GM21526 (cell line): Measurements from ENCODE around the gene CAV1.

Experiments used
- ATAC-seq: cut with Tn5 transposase; IDR thresholded peaks from one replicate; pipeline ENCODE4 v1.9.1; 2021; ENCODE audit warnings: moderate library complexity; ENCODE audit not compliant: unreplicated experiment, low FRiP score

Gene CAV1

DNA sequence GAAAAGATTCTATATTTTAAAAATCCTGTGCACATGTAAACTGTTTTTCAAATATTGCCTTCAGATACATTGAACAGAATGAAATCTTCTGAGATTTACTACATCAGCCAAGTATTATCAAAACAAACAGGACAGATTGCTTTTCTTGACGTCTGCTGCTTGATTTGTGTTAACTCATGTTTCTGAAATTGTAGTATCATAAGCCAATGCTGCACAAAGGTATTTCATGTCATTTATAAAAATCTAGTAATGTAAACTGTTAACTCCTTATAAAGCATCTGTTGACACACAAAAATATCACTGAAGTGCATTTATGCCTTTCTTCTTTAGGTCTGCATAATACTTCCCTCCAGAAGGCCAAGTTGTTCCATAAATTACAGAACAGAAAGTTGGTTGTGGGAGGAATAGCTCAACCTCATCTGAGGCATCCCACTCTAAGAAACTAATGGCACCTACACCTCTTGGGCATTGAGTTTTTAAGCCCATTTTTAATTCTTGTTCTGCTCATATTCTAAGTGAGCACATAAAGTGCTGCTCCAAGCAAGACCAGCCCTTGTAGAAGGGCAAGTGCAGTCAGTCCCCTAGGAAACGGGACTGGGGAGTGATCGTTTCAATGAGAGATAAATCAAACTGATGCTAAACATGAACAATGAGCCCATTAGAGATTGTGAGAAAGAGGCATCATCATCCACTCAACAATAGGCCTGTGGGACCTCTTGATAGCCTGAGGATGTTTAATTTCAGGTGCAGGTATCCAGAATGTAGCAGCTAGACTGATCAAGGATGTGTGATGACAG lies 28.5 kb downstream of the CAV1 start:
- ATAC-seq: no peak

DNA sequence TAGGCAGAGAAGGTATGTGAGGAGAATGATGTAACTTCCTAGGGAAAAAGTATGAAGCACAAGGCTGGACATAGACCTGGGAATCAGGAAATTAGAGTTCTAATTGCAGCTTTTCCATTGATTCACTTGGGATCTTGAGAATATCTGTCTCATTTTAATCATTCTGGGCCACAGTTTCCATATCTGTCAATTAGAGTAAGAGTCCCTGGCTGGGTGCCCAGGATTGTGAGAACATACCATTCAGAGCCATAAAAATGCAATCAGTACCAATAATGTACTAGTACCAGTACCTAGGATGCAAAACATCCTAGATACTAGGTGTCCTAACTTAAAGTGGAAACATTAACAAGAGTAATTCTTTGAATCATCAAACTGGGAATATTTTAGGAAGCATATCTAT lies 29.6 kb downstream of the CAV1 start:
- ATAC-seq: no peak

DNA sequence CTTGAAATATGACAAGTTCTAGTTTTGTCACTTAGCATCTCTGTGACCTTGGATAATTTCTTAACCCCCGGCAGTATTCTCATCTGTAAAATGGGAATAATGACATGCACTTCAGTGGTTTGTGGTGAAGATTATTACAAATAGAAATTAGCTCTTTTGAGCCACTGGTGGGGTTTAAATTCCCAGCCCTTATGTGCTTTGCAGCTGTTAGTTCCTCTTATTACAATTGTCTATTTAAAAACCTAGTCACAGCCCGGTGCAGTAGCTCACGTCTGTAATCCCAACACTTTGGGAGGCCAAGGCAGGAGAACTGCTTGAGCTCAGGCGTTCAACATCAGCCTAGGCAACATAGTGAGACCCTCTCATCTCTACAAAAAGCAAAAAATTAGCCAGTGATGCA lies 30.1 kb downstream of the CAV1 start:
- no peak for ATAC-seq

DNA sequence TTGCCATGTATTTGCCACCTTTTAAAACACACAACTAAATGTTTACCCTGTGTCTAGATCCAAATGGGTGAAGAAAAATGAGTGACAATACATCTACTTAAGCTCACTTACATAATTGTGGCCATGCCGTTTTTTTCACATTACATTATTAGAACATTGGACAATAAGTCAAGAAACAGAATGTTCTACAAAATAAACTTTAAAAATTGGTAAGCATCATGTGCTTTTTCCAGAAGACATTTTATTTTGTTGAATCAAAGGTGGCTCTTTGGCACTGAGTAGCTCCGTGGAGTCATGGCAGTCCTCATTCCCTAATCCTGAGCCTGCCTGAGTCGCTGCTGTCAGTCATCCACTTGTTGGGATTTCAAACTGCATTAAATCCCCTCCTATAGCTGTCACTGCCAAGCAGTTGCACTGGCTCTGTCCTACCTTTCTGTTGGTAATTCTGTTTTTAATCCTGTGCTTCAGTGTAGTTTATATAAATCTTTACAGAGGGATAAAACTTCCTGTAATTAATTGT lies 32.3 kb downstream of the CAV1 start:
- no peak for ATAC-seq

DNA sequence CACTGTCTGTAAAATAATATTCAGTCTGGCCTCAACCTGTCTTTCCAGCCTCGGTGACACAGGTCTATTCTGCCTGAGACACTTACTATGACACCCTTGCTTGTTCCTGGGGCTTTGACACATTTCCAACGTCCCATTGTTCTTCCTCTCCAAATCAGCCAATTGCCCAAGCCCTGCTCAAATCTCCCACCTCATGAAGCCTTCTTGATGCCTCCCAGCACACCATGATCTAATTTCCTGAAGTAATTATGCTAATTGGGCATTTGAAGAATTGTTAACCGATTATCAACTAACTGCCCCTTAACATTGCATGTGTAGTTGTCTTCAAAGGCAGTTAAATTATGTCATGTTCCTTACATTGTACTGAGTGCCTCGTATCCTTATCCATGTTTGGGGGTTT lies 33.1 kb downstream of the CAV1 start:
- ATAC-seq: no peak

DNA sequence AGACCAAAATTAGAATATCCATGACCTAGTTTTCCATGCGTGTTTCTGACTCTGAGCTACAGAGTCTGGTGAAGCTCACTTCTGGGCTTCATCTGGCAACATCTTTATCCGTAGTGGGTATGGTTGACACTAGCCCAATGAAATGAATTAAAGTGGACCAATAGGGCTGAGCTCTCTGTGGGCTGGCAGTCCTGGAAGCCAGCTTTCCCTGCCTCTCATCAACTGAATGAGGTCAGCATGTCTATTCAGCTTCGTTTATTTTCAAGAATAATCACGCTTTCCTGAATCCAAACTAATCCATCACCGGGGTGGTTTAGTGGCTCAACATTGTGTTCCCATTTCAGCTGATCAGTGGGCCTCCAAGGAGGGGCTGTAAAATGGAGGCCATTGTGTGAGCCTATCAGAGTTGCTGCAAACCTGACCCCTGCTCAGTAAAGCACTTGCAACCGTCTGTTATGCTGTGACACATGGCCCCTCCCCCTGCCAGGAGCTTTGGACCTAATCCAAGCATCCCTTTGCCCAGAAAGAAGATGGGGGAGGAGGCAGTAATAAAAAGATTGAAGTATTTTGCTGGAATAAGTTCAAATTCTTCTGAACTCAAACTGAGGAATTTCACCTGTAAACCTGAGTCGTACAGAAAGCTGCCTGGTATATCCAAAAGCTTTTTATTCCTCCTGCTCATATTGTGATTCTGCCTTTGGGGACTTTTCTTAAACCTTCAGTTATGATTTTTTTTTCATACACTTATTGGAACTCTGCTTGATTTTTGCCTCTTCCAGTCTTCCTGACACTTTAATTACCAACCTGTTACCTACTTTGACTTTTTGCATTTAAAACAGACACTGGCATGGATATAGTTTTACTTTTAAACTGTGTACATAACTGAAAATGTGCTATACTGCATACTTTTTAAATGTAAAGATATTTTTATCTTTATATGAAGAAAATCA lies 35.5 kb downstream of the CAV1 start:
- ATAC-seq: no peak

DNA sequence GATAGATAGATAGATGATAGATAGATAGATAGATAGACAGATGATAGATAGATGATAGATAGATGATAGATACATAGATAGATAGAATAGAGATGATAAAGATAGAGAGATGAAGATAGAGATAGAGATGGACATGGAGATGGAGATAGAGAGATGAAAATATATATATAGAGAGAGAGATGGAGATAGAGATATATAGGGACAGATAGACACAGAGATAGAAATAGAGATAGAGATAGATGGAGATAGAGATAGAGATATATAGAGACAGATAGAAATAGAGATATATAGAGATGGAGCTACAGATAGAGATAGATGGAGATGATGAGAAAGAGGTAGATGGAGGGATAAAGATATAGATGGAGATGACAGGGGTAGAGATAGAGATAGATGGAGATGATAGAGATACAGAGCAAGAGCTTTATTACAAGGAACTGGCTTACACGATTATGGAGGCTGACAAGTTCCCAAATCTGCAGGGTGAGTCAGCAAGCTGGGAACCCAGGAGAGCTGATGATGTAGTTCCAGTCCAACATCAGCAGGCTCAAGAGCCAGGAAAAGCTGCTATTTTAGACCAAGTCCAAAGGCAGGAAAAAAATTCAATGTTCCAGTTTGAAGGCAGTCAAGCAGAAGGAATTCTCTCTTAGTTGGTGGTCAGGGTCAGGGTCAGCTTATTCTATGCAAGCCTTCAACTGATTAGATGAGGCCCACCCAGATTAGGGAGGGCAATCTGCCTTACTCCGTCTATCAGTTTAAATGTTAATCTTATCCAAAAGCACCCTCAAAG lies 37.1 kb downstream of the CAV1 start:
- ATAC-seq: no peak

DNA sequence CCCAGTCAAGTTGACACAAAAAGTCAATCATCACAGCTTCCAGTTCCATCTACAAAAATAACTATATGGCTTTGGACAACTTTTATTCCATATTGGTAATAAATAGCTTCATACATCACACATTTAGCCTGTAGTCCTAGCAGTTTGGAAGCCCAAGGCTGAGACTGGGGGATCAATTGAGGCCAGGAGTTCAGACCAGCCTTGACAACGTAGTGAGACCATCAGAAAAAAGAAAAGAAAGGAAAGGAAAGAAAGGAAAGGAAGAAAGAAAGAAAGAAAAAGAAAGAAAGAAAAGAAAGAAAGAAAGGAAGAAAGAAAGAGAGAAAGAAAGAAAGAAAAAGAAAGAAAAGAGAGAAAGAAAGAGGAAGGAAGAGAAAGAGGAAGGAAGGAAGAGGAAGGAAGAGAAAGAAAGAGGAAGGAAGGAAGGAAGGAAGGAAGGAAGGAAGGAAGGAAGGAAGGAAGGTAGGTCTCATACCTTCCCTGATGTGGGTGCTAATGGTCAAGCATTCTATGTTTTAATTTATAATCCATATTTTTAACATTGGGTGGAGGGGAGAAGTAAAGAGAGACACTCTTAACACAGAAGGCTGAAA lies 37.8 kb downstream of the CAV1 start:
- no peak for ATAC-seq

DNA sequence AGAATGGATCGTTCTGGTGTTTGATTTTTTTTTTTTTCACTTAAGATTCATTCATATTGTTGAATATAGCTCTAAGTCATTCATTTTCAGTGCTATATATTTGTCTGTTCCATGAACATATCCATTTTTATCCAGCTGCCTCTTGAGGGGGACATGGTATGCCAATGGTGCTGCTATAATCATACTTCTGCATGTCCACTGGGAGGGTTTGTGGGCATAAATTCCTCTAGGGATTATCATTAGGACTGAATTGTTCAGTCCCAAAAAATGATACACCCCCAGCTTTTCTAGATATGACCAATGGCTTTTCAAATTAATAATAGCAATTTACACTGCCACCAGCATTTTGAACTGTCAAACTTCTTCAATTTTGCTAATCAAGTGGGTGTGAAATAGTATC lies 41.1 kb downstream of the CAV1 start:
- no peak for ATAC-seq

DNA sequence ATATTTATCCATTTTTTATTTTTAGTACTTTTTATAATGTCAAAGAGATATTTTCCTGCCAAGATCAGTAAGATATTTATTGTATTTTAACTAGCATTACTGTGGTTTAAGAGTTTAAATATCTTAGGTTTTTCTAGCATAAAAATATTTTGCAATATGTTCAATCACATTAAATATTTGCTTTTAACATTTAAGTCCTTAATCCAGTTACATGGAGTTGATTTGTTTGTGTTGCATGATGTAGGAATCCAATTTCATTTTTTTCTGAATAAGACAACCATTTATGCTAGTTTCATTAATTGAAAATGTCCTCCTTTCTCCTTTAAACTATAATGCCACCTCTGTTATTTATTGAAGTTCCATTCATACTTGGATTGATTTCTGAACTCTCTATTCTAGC lies 41.8 kb downstream of the CAV1 start:
- ATAC-seq: no peak

DNA sequence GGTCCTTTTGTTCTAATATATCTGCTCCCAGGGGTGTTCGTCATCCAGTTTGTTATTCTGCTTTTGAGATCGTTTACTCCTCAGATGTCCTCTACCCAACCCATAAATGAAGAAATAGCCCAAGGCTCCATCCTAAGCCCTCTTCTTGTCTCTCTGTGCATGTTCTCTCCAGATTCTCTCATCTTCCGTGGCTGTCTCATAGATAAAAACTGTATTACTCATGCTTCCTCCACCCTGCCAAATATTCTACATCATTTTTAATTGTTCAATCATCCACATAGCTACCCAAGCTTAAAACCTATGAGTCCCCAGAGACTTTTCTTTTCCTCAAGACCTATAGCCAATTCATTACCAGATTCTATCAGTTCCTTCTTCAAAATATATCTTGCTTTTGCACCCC lies 44.9 kb downstream of the CAV1 start:
- ATAC-seq: no peak

DNA sequence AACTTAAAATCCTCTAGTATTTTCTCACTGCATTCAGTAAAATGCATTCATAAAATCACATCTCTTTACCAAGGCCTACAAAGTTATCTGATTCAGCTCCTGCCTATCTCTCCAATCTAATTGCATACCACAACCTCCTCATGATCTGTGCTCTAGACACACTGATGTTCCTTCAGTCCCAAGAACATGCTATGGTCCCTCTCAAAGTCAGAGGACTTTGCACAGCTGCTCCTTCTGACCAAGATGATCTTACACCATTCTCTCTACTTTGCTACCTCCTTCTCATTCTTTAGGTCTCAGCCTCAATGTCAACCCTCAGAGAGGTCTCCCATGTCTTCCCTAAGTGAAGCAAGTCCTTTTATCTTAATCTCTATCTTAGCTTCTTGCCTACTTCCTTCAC lies 45.5 kb downstream of the CAV1 start:
- ATAC-seq: no peak

DNA sequence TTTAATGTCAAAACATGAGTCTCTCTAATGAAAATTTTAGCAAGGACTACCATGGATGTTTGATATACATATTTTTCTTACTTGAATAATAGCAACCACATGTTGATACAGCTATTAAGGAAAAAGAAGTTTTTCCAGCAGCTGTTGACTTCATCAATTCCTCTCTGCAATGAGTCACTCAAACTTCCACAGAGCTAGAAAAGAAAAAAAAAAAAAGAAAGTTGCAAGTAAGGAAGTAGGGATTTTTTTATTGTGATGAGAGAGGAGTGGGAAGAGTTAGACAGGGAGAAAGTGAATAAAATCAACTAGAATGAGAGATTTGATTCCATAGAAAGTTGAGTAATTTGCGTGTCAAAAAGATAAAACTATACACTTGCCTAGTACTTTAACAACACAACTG lies 46.2 kb downstream of the CAV1 start:
- no peak for ATAC-seq

DNA sequence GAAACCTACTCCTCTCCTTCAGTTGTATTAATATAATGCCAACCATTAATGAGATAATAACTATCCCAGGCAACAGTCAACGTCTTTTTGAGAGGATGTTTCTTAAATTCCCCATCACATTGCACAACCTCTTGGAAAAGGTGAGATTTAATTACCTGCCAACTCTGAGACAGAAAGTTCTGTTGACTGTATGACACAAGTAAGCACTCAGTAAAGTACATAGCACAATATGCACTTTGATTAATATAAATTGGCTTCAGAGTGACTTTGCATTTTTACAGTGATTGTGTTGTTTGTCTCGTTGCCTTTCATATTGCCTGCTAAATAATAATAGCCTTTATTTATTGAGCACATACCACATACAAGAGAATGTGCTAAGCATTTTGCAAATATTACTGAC lies 46.7 kb downstream of the CAV1 start:
- no peak for ATAC-seq

DNA sequence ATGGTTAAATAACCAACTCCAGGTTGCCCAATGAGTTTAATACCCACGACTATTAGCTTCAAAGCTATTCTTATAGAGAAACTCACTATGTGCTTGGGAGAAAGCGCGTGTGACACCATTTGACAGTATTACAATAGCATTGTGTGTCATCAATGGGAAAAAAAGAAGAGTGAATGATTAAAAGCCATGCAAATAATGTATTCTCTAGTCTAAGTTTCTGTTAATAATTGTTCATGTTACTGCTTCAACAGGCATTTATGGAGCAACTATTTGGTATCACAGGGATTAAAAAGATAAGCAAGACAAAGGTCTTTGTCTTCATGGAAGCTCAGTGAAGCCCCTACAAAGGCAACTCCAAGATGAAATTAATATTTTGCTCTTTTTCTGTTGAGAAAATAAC lies 47.2 kb downstream of the CAV1 start:
- no peak for ATAC-seq

DNA sequence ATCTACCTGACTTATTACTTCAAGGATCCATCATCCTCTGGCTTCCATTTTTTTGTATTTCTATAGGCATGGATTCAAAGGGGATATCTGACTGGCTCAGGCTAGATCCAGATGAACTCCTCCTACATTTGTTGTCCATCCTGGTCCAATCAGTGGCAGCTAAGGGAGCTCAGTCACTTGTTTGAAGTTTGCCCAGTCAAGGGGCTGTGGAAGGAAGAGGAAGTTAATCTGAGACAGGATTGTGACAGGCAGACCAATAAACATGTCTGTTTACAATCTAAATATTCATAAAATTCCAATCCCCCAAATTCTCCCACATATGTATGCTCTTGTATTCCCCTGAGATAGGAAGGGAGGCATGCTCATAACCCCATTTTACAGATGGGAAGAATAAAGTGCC lies 48.7 kb downstream of the CAV1 start:
- ATAC-seq: no peak

DNA sequence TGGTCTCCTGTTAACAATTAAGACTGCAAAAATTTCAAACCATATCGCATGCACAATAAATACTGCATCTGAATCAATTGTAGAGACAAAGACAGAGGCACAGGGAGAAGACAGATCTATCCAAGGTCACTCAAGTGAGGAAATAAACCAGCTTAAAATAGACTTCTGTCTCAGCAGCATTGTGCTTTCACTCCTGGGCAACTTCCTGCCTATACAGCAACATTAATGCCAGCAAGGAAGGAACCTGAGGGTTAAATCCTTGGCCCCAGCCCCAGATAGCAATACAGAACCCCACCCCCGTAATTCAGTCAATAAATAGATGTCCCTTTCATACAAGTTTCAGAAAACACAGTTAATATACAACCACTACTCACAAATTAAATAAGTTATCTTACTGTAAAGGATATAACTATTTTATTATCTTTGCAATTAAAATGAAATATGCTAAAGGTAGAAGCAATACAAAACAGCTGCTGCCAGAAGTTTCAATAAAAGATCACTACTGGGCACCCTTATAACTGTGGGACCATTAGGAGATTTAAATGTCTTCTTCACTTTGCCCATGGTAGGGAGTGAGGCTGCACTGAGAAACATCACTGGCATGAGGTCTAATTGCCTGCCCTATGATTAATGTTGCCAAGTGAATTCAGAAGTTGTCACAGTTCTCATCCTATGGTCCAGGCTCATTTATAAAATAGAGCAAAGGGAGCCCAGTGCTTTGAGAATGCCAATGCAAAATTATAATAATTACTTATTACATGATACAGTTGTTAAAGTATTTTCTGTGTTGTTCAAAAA lies 49.4 kb downstream of the CAV1 start:
- no peak for ATAC-seq

DNA sequence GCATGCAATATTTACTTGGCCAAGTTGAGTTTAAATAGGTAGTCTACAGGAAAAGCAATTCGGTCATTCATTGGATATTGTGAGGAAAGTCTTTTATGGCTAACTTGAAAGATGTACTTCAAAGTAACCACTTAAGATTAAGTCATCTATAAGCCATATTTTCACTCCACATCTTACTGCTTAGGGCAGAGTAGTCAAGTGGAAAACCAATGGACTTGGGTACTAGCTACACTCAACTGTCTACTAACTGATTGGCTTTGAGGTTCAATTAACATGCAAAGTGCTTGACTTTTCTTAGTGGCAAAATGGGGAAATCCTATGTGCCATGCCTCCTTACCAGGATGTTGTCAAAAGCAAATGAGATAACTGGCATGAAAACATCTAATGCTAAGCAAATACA lies 51.0 kb downstream of the CAV1 start:
- ATAC-seq: no peak
